IPS DF 19.7 (cell line): ENCODE data around the gene NCAPD3.
A peak's percentile ranks its signal among the peaks of the same experiment; 100 is the strongest.
"Not testable (repeated sequence)": the region's sequence is repeated elsewhere in the genome, so short reads cannot be mapped to it uniquely, and the experiment has no call there.

Experiments
- DNase-seq: peaks from one replicate; pipeline ENCODE4 v3.0.0-alpha.2; 2013; ENCODE audit warnings: low read depth, low spot score

Gene NCAPD3, protein sequence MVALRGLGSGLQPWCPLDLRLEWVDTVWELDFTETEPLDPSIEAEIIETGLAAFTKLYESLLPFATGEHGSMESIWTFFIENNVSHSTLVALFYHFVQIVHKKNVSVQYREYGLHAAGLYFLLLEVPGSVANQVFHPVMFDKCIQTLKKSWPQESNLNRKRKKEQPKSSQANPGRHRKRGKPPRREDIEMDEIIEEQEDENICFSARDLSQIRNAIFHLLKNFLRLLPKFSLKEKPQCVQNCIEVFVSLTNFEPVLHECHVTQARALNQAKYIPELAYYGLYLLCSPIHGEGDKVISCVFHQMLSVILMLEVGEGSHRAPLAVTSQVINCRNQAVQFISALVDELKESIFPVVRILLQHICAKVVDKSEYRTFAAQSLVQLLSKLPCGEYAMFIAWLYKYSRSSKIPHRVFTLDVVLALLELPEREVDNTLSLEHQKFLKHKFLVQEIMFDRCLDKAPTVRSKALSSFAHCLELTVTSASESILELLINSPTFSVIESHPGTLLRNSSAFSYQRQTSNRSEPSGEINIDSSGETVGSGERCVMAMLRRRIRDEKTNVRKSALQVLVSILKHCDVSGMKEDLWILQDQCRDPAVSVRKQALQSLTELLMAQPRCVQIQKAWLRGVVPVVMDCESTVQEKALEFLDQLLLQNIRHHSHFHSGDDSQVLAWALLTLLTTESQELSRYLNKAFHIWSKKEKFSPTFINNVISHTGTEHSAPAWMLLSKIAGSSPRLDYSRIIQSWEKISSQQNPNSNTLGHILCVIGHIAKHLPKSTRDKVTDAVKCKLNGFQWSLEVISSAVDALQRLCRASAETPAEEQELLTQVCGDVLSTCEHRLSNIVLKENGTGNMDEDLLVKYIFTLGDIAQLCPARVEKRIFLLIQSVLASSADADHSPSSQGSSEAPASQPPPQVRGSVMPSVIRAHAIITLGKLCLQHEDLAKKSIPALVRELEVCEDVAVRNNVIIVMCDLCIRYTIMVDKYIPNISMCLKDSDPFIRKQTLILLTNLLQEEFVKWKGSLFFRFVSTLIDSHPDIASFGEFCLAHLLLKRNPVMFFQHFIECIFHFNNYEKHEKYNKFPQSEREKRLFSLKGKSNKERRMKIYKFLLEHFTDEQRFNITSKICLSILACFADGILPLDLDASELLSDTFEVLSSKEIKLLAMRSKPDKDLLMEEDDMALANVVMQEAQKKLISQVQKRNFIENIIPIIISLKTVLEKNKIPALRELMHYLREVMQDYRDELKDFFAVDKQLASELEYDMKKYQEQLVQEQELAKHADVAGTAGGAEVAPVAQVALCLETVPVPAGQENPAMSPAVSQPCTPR (N-terminal part only)

DNA sequence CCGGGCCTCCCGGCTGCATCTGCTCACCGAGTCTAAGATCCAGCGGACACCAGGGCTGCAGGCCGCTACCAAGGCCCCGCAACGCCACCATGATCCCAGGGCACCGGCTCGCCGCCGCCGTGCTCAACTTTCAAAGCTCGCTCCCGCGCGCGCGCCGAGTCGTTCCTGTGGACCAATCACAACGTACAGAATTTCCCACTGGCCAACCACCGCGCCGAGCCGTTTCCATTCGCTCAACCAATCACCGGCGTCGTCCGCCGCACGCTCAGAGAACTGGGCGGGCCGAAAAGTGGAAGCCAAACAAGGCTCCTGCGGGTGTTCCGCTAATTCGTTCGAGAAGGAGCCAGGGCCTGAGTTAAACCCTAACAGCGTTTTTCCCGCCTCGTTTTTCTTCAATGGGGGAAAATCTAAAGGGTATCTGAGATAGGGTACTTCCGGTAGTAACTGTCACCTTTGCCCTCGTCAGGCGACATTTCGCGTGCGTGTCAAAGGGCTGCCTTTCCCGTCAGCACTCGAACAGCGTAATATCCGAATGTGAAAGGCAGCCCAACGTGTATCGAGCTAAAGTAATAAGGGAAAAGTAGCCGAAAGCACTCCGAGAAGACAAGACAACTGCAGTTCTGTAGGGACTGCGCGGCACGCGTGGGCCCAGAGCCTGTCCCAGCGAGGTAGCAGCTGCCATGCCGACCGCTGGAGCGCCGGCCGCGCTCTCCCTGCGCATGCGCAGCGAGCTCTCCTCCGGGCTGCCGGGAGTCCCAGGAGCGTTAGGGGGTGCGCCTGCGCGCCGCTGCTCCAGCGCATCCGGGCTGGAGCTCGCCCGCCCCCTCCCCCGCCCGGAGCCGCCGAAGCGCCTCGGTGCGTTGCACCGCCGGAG is at the start of gene NCAPD3, which contains the start of gene VPS26B:
Gene NCAPD3, minus strand, starts transcription at position 132 of the 874 bp plus-strand sequence. Its CDS starts 41 bp downstream, at position 91.
Gene VPS26B, plus strand, starts transcription at position 836 of the 874 bp plus-strand sequence. CDS start 452 bp downstream, outside the sequence.
- DNase-seq: peak; percentile 90

DNA sequence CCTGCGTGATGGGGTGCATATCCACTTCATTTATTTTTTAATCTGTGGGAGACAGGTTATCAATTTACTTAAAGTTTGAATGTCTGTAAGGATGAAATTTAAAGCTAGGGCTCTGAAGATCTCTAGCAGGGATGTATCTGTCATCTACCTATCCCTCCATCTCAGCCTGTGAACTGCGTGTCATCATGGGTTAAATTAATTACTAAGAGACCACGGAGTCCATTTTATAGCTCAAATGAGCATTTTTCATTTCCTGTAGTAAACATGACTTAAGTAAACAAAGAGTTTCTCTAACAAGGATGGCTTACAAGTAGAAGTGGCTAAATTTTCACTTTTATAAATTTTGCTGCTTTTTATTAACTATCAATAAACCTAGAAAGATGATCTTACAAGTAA is 49.5 kb upstream of the NCAPD3 start:
- no peak for DNase-seq

DNA sequence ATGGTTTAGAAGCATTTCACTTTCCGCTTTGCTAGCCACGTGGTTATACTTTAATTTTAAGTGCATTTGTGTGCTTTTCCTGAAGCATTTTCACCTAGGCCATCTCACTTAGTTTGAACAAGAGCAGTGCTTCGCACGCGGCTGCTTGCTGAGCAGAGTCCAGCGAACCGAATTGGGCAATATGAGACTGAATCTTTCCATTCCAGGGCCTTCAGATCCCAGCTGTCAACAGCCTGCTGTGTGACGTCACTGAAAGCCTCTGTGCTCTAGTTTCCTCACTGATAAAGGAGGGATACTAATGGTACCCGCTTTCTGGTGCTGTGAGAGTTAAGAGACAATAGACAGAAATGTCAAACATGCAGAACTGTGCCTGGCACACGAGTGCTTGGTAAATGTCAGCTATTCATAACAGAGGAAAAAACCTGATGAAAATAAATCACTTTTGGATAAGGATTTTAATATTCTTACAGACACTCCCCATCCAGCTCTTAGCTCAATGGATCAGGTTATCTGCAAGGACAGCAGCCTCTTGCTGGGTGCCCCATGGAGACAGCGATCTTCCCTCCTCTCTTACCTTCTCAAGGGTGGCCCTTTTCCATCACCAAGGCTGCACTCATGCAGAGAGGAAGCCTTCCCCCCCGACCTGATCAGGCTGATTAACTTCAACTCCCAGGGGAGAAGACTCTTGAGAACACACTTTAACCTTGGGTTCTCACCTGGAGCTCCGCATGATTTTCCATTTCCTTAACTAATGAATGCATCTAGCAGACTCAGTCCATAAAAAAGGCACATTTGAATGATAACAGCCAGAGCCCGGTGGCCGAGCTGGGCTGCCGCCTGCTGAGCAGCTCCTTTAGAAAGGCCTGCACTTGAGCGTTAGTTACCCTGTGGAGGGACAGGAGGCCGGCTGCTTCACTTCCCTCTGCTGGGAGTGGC is 48.9 kb upstream of the NCAPD3 start:
- peak; percentile 90 for DNase-seq

DNA sequence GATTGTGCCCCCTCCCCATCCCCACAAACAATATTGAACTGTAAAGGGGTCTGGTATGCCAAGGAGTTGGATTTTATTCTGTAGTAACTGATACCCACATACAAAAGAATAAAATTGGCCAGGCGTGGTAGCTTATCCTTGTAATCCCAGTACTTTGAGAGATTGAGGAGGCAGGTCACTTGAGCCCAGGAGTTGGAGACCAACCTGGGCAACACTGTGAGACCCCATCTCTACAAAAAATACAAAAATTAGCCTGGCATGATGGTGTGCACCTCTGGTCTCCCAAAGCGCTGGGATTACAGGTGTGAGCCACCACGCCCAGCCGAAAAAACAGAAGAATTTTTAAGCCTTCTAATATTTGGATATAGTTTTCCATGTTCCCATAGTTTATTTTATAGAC is 48.2 kb upstream of the NCAPD3 start:
- no peak for DNase-seq

DNA sequence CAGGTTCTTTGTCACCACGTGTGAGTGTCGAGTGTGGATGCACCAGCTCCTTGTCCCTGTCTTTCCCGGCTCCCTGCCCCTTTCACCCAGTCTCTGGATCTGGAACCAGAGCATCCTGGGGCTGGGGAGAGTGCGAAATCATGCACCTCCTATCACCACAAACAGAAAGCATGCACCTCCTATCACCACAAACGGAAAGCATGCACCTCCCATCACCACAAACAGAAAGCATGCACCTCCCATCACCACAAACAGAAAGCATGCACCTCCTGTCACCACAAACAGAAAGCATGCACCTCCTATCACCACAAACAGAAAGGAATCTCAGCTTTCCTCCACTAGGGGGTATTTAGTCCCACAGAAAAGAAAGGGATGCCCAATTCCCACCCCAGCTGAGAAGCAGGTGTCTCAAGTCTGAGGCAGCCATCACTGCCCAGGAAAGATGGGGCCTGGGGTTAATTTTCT is 46.5 kb upstream of the NCAPD3 start:
- peak; percentile 57 for DNase-seq

DNA sequence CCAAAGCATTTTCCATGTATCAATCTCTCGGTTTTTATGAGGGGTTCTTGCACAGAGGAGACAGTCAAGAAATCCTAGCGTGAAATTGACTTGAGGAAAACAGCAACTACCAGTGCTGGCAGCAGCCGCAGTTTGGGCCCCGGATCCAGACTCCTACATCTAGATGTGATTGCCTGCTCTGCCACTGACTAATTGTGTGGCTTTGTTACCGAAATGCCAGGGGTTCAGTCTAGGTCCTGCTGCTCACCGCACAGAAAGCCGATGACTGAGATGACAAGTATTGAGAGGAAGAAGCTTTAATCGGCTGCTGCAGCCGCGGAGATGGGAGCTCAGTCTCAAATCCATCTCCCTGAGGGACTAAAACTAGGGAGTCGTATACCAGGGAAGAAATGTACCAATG is 44.2 kb upstream of the NCAPD3 start:
- DNase-seq: no peak

DNA sequence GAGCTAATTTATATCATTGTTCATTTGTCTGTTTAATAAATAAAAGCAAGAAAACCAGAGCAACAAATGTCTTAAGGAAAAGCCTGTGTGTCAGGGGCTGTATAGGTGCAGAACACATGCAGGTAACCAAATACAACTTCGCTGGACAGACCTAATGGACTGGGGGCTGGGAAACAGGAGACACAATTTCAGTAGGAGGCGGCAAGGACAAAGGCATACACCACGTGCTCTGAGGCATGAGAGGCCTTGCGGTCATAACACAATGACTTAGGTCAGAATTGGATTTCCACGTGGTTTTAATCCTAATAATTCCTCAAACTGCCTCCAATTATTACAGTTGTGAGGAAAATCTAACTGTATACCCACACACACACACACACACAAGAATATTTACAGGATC is 43.7 kb upstream of the NCAPD3 start:
- no peak for DNase-seq

DNA sequence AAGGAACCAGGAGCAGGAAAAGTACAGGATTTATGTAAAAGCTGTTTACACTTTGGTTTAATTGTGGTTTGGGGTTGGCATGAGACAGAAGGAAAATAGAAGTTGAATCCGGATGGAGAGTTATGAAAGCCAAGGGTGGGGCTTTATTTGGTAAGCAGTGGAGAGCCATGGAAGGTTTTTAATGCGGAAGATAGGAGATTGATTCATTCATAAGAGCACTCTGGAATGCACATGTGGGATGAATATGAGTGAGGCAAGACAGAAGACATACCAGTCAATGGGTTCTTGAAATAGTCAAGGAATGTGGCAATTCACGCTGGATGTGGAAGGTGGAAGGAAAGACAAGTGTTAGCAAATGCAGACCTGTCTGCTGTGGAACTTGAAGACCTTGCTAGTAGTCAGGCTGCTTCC is 43.1 kb upstream of the NCAPD3 start:
- no peak for DNase-seq

DNA sequence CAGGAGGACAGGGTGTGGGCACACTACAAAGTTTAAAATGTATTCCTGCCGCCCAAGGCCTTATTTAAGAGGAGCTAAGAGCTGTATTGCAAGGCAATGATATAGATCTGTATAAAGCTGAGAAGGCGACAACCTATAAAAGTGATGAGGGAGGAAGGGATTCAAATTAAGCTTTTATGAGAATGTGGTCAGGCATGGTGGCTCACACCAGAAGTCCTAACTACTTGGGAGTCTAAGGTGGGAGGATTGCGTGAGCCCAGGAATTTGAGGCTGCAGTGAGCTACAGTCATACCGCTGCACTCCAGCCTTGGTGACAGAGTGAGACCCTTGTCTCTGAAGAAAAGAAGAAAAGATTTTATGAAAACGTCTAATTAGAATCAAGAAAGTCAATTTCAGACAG is 42.7 kb upstream of the NCAPD3 start:
- DNase-seq: no peak

DNA sequence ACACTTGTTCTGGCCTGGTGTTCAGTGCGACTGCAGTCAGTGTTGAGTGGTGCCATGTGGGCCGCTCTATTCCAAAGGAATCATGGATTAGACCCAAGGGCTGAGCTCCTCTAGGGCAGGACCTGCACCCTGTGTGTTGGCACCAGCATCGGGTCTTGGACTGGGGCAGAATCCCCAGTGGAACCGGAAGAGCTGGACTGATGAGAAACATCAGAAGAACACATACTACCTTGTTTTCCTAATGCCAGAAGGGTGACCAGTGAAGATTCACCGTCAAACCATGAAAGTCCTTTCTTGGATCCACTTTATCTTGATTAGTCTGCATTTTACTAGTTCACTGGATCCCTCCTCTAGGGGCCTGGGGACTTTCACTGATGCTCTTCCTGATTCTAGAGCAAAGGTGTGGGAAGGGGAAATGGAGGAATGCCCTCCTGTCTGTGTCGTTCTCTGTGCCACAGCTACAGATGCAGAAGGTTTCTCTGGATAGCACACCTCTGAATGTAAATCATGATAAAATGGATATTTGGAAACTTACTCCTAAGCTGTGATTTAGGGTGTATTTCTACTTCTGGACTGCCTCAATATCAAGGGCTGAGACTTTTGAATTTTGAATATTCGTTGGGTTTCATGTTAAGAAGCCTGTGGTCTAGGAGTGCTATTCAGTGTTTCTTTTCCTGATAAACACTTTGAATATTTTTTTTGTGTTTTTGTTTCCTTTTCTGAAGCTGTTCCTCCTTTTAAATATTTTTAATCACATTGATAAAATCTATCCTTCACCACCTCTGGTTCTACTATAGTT is 41.4 kb upstream of the NCAPD3 start:
- DNase-seq: no peak

DNA sequence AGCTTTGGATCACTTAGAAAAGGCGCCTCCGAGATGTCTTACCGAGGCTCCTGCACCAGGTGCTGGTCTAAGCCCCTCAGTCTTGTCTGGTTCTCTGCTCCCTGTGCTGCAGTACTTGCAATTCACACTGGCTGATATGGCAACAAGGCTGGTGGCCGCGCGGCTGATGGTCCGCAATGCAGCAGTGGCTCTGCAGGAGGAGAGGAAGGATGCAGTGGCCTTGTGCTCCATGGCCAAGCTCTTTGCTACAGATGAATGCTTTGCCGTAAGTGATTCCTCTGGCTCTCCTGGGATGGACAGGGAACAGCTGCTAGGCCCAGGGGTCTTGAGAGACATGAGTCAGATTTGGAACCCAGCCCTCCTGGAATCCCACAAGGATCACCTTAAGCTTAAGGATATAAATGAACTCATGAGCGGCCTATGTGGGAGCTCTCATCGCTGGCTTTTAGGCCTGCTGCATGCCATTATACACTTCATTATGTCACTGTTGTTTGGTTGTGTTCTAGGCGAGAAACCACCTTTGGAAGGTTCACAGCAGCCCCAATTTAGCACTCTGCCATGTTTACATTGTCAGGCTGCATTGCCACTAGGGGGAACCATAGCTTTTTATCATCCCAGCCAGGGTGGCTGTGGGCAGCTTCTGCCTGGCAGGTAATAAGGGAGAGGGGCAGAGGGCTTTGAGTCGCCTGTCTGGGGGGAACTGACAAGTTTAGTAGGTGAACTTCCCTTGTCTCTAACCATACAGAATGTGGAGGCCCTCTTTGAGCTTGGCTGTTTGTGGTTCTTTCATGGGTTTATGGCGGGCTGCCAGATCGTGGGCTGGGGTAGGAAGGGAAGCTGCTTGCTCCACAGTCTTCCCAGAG is 38.1 kb upstream of the NCAPD3 start:
- no peak for DNase-seq

DNA sequence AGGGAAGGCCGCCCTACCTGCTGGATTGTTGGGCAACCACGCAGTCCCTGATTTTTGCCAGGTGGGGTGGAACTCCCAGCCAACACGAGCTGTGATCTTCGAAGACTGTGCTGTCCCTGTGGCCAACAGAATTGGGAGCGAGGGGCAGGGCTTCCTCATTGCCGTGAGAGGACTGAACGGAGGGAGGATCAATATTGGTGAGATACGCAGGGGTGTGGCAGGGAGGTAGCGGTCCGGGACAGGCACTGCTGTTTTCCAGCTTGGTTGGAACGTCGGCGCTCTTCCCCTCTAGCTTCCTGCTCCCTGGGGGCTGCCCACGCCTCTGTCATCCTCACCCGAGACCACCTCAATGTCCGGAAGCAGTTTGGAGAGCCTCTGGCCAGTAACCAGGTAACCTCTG is 37.2 kb upstream of the NCAPD3 start:
- no peak for DNase-seq

DNA sequence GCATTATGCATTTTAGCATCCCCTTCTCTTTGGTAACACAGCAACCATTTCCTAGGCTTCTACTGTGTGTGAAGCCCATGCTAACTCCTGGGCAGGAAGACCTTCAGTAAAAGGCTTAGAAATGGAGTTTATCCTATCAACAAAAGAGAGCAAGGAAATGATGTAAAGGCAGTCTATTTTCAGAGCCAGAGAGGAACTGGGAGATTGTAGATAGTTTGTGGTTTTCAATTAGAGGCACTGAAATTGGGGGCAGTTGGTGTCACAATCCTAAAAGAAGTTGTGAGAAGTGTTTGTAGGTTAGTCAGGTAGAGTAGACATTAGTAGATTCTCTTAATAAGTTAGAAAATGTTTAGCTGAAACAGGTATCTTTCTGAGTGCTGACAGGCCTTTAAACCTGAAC is 36.7 kb upstream of the NCAPD3 start:
- no peak for DNase-seq

DNA sequence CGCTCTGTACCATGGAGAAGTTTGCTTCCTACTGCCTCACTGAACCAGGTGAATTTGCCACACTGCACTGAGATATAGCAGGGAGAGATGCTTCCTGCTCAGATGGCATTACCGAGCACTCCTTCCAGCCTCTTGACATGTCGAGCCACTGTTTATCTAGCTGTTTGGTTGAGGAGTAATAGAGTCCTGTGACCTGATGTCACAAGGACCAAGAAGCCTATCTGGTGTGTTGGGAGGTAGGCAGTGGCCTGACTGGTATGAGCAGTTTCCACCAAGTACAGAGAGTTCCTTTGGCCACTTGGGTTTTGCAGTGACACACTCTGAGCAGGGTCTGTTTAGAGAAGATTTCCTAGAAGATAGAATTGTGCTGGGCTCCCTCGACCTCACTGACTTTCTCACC is 34.8 kb upstream of the NCAPD3 start:
- no peak for DNase-seq

DNA sequence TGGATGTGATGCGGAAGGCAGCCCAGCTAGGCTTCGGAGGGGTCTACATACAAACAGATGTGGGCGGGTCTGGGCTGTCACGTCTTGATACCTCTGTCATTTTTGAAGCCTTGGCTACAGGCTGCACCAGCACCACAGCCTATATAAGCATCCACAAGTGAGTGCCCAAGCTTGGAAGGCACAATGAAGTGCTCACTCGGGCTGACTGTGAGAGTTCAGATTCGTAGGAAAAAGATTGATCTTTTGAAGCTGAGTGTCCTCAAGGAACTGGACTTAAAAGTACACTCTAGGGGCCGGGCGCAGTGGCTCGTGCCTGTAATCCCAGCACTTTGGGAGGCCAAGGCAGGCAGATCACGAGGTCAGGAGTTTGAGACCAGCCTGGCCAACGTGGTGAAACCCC is 33.3 kb upstream of the NCAPD3 start:
- no peak for DNase-seq

DNA sequence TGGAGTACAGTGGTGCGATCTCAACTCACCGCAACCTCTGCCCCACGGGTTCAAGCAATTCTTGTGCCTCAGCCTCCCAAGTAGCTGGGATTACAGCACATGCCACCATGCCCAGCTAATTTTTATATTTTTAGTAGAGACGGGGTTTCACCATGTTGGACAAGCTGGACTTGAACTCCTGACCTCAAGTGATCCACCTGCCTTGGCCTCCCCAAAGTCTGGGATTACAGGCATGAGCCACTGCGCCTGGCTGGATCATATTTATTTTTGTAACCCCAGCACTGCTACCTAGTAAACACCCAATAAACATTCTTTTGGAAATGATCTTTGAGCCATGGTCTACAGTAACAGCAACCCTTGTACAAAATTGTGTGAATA is 31.4 kb upstream of the NCAPD3 start:
- not testable (repeated sequence) for DNase-seq

DNA sequence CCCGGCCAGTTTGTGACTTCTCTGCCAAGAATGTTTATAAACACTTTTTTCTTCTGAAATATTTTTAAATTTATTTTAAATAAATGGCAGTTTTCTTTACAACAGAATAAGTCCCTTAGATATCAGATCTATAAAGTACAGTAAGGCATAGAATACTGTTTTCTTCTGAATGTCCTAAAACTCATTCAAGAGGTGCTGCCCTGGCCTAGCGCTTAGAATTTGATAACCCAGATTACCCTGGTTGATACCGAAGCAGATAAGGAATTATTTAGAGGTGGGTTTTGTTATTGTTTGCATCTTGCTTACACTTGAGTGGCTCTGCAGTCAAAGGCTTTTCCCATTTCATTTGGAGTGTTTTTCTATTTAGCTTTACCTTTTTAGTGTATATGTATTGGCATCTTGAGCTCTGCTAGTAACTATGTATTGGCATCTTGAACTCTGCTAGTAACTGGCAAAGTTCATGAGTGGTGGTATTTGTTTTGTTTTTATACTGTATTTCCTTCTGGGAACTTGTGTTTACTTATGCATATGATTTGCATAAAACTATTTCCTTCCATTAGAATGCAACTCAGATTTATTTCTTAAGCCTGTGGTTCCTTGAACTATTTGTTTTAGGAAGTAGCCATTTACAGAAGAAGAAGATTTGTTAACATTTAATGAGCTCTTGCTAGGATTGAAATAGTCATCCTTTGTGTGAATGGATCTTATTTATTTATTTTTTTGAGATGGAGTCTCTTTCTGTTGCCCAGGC is 30.8 kb upstream of the NCAPD3 start:
- no peak for DNase-seq
